Endodermal cell (in vitro differentiated cells): Measurements from ENCODE around the gene SPOCK1. TPM values are rescaled to one million over a fixed set of nuclear protein-coding genes. Genes with fewer than 3 reads are reported as not detected.

Source experiments
- DNase-seq: peaks from one replicate; pipeline ENCODE4 v3.0.0-alpha.2; 2017
- H3K27ac ChIP-seq: 2 replicates; pipeline ENCODE4 v1.5.1; 2013; ENCODE audit warnings: mild to moderate bottlenecking, low read depth, low read length, moderate library complexity
- H3K27me3 ChIP-seq: 2 replicates; pipeline ENCODE4 v1.6.1; 2013; ENCODE audit warnings: mild to moderate bottlenecking, low read length, moderate library complexity; ENCODE audit not compliant: insufficient read depth, control insufficient read depth, poor library complexity, severe bottlenecking
- H3K36me3 ChIP-seq: 2 replicates; pipeline ENCODE4 v1.7.0; 2013; ENCODE audit warnings: mild to moderate bottlenecking, low read length, moderate library complexity; ENCODE audit not compliant: control insufficient read depth, insufficient read depth
- H3K4me1 ChIP-seq: one replicate; pipeline ENCODE4 v1.7.0; 2013; ENCODE audit warnings: low read length; ENCODE audit not compliant: control insufficient read depth, insufficient read depth
- H3K4me3 ChIP-seq: 2 replicates; pipeline ENCODE4 v1.5.1; 2013; ENCODE audit warnings: mild to moderate bottlenecking, low read length, moderate library complexity
- H3K9ac ChIP-seq: 2 replicates; pipeline ENCODE4 v1.6.1; 2013; ENCODE audit warnings: mild to moderate bottlenecking, low read length, moderate library complexity; ENCODE audit not compliant: poor library complexity, severe bottlenecking; ENCODE audit errors: extremely low read depth
- H3K9me3 ChIP-seq: 2 replicates; pipeline ENCODE4 v1.6.1; 2013; ENCODE audit warnings: mild to moderate bottlenecking, low read length, moderate library complexity; ENCODE audit not compliant: control insufficient read depth
- H3K27ac Mint-ChIP-seq: 2 replicates; pipeline ENCODE4 v1.8.0; 2020; ENCODE audit warnings: mixed read lengths
- H3K27me3 Mint-ChIP-seq: 2 replicates; pipeline ENCODE4 v1.8.0; 2021; ENCODE audit warnings: mild to moderate bottlenecking, mixed read lengths; ENCODE audit not compliant: insufficient read depth
- H3K36me3 Mint-ChIP-seq: 2 replicates; pipeline ENCODE4 v1.8.0; 2020; ENCODE audit warnings: low read depth, mixed read lengths
- H3K4me1 Mint-ChIP-seq: 2 replicates; pipeline ENCODE4 v1.8.0; 2020; ENCODE audit warnings: mixed read lengths
- H3K4me3 Mint-ChIP-seq: 2 replicates; pipeline ENCODE4 v1.8.0; 2020; ENCODE audit warnings: mild to moderate bottlenecking, moderate library complexity, mixed read lengths
- H3K9me3 Mint-ChIP-seq: 2 replicates; pipeline ENCODE4 v1.8.0; 2020; ENCODE audit warnings: mild to moderate bottlenecking, mixed read lengths
- CTCF ChIP-seq: fragments of 200-600 bp; sonication (generic); conservative IDR thresholded peaks from 2 replicates; pipeline ENCODE4 v1.5.0; 2021; ENCODE audit warnings: antibody characterized with exemption, mild to moderate bottlenecking
- WGBS, 2 experiments: methylation state at CpG; one replicate each; pipeline versions ENCODE4 v1.1.5 to v1.1.7; 2013; ENCODE audit warnings: missing lambda C conversion rate in 2 of 2, mixed read lengths in 1 of 2; ENCODE audit not compliant: insufficient coverage in 1 of 2, insufficient read length in 1 of 2; 5-methylcytosine and 5-hydroxymethylcytosine counted together
- total RNA-seq, 2 donors: library from RNA; stranded (reverse); fragmentation: NEBNext Ultra II Directional in 1 of 2; extraction: Animal tissue kit (Norgen Biotek cat#: 25700) in 1 of 2; gene quantifications; 2 replicates in 1 of 2; 3 replicates in 1 of 2; pipeline ENCODE4 v1.2.1, GENCODE V29; 2021

Gene SPOCK1
- total RNA-seq, 2 donors from 2014 or later = 25.8 to 39.8 TPM

- H3K4me3 Mint-ChIP-seq = no peak overlapping the region
- H3K27me3 Mint-ChIP-seq = peaks cover 12% of the 10 kb centered on the region
- no peak for TF ChIP-seq CTCF
- no peaks in the 10 kb centered on the region for H3K36me3 ChIP-seq
- 90% methylated on average over 1 of the region's 1 CpG; no CpG with 5 or more reads in 1 of the 2 experiments for WGBS, 2 experiments
- H3K4me1 ChIP-seq = no peaks in the 10 kb centered on the region
- no peak for DNase-seq
- H3K4me1 Mint-ChIP-seq = no peaks in the 10 kb centered on the region
- no peak overlapping the region for H3K9ac ChIP-seq
- peaks cover 6% of the 10 kb centered on the region for H3K36me3 Mint-ChIP-seq
- H3K27ac ChIP-seq = no peak overlapping the region
- H3K27me3 ChIP-seq = no peaks in the 10 kb centered on the region
- H3K27ac Mint-ChIP-seq = no peak overlapping the region
- H3K9me3 Mint-ChIP-seq = peaks cover 40% of the 10 kb centered on the region
- H3K9me3 ChIP-seq = peaks cover 27% of the 10 kb centered on the region
- no peak overlapping the region for H3K4me3 ChIP-seq
These were observed 115.2 kb downstream of the SPOCK1 start for GRCh38 chr5:137383909-137384308.

GRCh38 chr5:137381555-137381954 is 117.6 kb downstream of the SPOCK1 start:
- peaks cover 38% of the 10 kb centered on the region for H3K9me3 Mint-ChIP-seq
- 92 to 100% methylated on average over 1 of the region's 1 CpG for WGBS, 2 experiments

GRCh38 chr5:137379555-137380286 is 119.4 kb downstream of the SPOCK1 start:
- Histone ChIP-seq H3K27me3 (no peaks in the 10 kb centered on the region), H3K4me3 (no peak overlapping the region), H3K27ac (no peak overlapping the region), H3K36me3 (no peaks in the 10 kb centered on the region), H3K9me3 (peaks cover 21% of the 10 kb centered on the region), H3K4me1 (peaks cover 3% of the 10 kb centered on the region), H3K9ac (no peak overlapping the region)
- Mint-ChIP-seq H3K4me1 (peaks cover 5% of the 10 kb centered on the region), H3K36me3 (peaks cover 6% of the 10 kb centered on the region), H3K4me3 (no peak overlapping the region), H3K27ac (no peak overlapping the region), H3K27me3 (peaks cover 1% of the 10 kb centered on the region), H3K9me3 (peaks cover 32% of the 10 kb centered on the region)
- WGBS, 2 experiments = 77 to 90% methylated on average over 3 to 5 of the region's 5 CpGs
- no peak for DNase-seq
- TF ChIP-seq CTCF = no peak

More at GRCh38 chr5:137381555-137381954, 117.6 kb downstream of the SPOCK1 start:
- no peaks in the 10 kb centered on the region for H3K4me1 ChIP-seq
- H3K27me3 ChIP-seq = no peaks in the 10 kb centered on the region
- H3K27me3 Mint-ChIP-seq = peaks cover 7% of the 10 kb centered on the region
- no peak overlapping the region for H3K9ac ChIP-seq
- no peak for DNase-seq
- H3K4me1 Mint-ChIP-seq = no peaks in the 10 kb centered on the region
- peaks cover 6% of the 10 kb centered on the region for H3K36me3 Mint-ChIP-seq
- H3K4me3 ChIP-seq = no peak overlapping the region
- peaks cover 27% of the 10 kb centered on the region for H3K9me3 ChIP-seq
- no peak overlapping the region for H3K4me3 Mint-ChIP-seq
- H3K27ac Mint-ChIP-seq = no peak overlapping the region
- no peaks in the 10 kb centered on the region for H3K36me3 ChIP-seq
- no peak overlapping the region for H3K27ac ChIP-seq
- no peak for TF ChIP-seq CTCF
